Measurements from ENCODE around the gene WDR72.
"Not testable (repeated sequence)": the region's sequence is repeated elsewhere in the genome, so short reads cannot be mapped to it uniquely, and the experiment has no call there.

Gene WDR72

GRCh38 chr15:53759411-53759931 lies at the start of gene WDR72:
WDR72 (minus strand) TSS chr15:53759663; CDS start chr15:53733149, 26,514 bp downstream.
- peak in 1 of 2 experiments; percentile 56 for DNase-seq

DNA sequence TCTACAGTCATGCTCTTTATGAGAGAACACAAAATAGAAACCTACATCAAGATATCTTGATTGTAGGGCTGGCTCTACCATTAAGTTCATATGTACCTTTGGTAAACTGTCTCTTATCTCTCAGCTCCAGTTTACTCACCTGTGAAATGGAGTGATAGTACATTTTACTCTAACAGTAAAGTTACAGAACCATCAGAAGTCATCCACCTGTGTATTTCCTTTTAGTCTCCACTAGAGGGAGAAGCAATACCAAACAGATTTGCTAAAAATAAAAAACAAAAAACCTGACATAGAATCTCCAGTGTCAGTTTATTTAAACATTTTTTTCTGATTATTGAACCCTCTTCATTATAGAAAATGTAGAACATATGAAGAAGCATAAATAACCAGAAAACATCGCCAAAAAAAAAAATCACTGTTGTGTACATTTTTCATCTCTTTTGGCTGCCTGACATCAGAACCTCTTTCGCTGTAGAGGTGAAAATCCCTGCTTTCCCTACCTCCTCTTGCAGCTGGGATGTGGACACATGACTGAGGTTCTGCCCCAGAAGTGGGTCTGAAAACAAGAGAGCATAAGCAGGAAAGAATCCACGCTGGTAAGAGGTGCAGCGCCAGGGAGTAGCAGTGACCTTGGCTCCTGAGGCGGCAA lies 48.7 kb upstream of the WDR72 start:
- DNase-seq: peak in 1 of 2 experiments; percentile 24

DNA sequence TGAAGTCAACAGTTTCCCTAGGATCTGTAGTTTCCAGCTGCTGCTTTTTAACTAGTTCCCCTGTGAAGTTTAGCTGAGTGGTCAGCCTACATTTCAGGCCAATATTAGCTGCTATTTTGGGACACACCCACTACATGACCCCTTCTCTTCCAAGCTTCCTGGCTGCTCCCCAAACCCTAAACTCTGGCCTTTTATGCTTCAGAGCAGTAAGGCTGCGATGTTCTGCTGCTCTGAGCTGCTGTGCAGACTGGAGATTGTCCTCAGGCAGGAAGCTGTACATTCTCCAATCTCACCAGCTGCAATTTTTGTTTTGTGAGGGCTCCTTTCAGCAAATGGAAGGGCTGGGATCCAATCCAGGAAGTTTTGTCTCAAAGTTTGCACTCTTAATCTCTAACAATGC lies 48.0 kb upstream of the WDR72 start:
- no peak for DNase-seq

DNA sequence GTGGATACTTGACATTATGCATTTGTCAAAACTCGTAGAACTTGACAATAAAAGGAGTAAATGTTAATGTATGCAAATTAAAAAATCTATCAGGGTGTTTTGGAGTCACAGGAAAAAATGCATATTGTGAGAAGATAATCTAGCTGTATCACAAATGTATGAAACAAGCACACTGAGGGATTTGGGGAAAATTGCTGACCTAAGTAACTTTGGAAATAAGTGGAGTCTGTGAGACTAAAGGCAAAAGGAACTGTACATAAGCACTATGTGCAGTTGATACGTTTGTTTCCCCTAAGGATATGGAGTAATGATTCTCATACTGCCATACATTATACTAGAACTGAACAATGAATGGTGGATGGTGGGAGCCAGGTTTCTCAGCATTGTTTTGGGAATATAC lies 43.2 kb upstream of the WDR72 start:
- no peak for DNase-seq

DNA sequence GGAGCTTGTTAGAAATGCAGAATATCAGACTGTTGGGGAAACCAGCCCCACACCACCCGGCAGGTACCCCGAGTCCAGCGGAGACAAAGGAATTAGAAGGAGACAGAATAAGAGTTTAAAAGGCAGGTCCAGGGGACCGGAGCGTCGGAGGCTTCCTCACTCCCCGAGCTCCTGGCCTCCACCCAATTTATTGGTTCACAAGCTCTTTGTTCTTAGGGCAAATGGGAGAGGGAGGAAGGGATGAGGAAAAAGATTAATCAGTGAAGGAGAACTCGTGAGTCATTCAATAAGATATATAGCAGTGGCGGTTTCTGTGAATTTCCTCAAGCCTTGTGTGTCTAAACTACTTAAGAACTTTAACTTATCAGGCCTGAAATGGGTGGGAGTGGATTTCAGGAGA lies 32.1 kb upstream of the WDR72 start:
- DNase-seq: no peak

GRCh38 chr15:53789654-53790375 lies 30.4 kb upstream of the WDR72 start:
- no peak for DNase-seq

- no peak for DNase-seq
Observed at GRCh38 chr15:53786401-53786800, 26.9 kb upstream of the WDR72 start.

DNA sequence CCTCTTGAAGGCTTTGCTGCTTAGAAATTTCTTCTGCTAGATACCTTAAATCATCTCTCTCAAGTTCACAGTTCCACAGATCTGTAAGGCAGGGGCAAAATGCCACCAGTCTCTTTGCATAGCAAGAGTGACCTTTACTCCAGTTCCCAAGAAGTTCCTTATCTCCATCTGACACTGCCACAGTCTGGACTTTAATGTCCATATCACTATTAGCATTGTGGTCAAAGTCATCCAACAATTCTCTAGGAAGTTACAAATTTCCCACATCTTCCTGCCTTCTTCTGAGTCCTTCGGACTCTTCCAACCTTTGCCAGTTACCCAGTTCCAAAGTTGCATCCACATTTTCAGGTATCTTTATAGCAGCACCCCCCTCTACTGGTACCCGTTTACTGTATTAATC lies 25.8 kb upstream of the WDR72 start:
- not testable (repeated sequence) for DNase-seq

- DNase-seq: no peak
Observed at GRCh38 chr15:53762916-53763315, 3.5 kb upstream of the WDR72 start.

DNA sequence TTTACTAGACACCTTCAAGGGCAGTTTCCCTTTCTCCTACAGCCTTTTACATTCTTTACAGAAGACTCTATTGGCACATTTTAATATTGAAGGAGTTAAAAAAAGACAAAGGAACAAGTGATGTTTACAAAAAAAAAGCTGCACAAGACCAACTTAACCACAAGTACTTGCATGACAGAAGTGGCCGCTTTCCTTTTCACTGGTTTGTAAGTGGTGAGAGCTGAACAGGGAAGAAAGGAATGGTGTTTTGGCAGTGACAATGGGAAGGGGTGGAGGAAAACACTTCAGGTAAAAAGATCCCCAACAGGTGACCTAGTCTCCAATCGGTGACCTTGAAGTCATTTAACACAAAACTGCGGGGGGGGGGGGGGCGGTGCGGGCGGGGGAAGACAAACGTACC lies 1.1 kb downstream of the WDR72 start:
- DNase-seq: no peak

DNA sequence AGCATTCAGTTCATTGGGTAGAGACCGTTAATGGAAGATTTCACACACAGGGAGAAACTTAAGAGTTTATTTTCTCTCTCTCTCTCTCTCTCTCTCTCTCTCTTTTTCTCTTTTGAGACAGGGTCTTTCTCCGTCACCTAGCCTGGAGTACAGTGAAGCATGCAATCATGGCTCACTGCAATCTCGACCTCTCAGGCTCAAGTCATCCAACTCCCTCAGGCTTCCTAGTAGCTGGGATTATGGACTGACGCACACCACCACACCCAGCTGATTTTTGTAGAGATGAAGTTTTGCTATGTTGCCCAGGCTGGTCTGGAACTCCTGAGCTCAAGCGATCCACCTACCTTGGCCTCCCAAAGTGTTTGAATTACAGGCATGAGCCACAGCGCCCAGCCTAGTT lies 1.6 kb downstream of the WDR72 start:
- DNase-seq: no peak

GRCh38 chr15:53753813-53754212 lies 5.7 kb downstream of the WDR72 start:
- no peak for DNase-seq

- DNase-seq: no peak
Observed at GRCh38 chr15:53752406-53752805, 7.1 kb downstream of the WDR72 start.

DNA sequence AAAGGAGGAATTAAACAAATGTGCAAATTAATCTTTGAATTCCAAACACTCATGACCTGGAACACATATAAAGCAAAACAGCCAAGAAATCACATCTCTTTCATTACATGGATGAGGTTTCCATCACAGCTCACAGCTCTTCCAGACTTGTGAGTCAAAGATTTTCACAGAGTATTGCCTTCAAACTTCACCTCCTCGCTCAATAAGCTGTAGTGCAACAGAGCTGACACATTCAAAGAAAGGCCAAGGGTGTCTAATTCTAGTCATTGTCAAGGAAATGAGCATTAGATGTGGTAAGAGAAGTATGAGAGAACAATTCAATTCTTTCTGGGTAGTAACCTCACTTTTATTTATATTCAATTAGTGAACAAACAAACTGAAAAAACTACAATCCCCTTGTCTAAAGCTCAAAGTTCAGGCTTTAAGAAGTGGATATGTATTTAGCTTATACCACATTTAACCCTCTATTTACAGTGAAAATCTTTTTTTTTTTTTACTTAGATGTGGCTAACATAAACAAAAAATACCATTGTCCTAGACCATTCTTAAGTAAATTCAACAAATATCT lies 11.9 kb downstream of the WDR72 start:
- DNase-seq: no peak

GRCh38 chr15:53746101-53746500 lies 13.4 kb downstream of the WDR72 start:
- DNase-seq: peak; percentile 83

DNA sequence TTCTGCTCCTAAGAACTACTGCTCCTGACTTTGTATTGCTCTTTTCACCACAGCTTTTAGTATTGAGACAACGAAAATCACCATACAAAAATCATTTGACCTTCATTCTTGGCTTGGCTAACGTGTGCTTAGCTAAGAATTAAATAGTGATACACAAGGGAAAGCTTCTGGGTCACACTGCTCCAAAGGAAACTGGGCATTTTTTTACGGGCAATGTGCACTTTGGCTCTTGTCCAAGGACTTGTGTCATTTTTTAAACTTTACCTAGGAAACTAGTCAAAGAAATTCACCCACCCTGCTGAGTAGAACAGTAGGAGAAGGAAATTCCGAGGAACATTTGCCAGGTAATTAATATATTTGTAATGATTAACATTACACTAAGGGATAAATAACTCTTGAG lies 19.8 kb downstream of the WDR72 start:
- DNase-seq: no peak

GRCh38 chr15:53739187-53739586 lies 20.3 kb downstream of the WDR72 start:
- DNase-seq: no peak

GRCh38 chr15:53721334-53722087 lies 38.0 kb downstream of the WDR72 start:
- DNase-seq: no peak

GRCh38 chr15:53716909-53717876 lies 42.3 kb downstream of the WDR72 start:
- peak; percentile 11 to 48 for DNase-seq

DNA sequence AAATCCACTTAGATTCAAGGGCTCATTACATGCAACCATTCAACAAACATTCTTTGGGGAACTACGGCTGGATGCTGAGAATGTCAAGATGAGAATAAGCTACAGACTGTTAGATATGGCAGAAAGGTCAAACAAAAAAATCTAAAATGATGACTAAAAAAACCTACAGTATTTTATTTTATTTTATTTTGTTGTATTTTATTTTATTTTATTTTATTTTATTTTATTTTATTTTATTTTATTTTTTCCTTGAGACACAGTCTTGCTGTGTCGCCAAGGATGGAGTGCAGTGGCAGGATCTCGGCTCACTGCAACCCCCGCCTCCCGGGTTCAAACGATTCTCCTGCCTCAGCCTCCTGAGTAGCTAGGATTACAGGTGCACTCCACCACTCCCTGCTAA lies 46.2 kb downstream of the WDR72 start:
- no peak for DNase-seq

DNA sequence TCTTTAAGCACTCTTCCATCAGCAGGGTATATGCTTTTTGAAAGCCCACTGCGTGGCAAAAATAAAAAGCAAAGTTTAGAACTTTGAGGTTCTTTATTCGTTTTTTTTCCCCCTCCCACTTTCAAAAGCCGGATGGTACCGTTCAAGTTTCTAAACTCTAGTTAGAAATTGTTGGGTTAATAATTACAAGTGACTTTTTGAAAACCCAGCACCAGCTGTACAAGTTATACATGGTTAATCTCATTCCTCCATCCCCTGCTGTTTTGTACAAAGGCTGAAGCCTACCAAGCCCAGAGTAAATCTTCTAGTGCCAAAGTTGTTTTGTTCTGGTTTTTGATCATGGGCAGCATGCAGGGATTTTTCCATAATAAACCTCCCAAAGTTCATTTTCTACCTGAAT lies 48.6 kb downstream of the WDR72 start:
- no peak for DNase-seq

- DNase-seq: no peak
Observed at GRCh38 chr15:53709821-53710220, 49.6 kb downstream of the WDR72 start.
